ENCODE data around the gene HEATR3.

HEATR3 gene

DNA sequence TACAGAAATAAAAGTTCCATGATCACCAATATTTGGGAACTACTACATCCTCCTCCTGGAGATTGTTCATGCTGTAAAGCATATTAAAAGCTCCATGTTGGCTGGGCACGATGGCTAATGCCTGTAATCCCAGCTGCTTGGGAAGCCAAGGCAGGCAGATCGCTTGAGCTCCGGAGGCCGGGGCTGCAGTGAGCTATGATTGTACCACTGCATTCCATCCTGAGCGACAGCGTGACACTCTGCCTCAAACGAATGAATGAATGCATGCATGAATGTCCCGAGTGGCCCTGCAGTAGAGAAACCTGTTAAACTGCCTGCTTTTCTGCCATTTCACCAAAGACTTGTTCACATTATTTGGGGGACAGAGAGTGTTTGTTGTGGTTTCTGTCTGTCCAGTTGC lies 25.8 kb upstream of the HEATR3 start:
- TF ChIP-seq, protein P1, sequence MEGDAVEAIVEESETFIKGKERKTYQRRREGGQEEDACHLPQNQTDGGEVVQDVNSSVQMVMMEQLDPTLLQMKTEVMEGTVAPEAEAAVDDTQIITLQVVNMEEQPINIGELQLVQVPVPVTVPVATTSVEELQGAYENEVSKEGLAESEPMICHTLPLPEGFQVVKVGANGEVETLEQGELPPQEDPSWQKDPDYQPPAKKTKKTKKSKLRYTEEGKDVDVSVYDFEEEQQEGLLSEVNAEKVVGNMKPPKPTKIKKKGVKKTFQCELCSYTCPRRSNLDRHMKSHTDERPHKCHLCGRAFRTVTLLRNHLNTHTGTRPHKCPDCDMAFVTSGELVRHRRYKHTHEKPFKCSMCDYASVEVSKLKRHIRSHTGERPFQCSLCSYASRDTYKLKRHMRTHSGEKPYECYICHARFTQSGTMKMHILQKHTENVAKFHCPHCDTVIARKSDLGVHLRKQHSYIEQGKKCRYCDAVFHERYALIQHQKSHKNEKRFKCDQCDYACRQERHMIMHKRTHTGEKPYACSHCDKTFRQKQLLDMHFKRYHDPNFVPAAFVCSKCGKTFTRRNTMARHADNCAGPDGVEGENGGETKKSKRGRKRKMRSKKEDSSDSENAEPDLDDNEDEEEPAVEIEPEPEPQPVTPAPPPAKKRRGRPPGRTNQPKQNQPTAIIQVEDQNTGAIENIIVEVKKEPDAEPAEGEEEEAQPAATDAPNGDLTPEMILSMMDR (IDR thresholded peaks at IDR 0.05; ENCODE audit: low read depth, low read length), result no peak
- no peak for DNase-seq (ENCODE audit: extremely low read depth, low read depth)

DNA sequence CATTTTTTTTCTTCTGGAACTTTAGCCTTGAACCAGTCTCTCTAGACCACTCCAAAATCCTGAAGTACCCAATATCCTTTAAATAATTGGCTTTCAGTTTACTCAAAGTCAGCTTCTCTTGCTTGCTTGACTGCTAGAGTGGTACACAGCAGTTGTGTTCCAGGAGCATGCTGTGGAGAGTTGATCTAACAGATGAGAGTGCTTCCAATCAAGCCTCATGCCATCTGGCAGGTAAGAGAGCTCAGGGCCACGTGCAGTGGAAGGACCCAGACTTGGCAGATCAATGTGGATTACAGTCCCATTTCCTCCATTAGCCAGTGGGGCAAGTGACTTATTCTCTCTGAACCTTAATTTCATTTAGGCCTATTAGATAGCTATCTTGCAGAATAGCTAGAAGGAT lies 25.1 kb upstream of the HEATR3 start:
- TF ChIP-seq, protein P1 (IDR thresholded peaks at IDR 0.05; ENCODE audit: low read depth, low read length), result no peak
- DNase-seq (ENCODE audit: extremely low read depth, low read depth), result no peak

DNA sequence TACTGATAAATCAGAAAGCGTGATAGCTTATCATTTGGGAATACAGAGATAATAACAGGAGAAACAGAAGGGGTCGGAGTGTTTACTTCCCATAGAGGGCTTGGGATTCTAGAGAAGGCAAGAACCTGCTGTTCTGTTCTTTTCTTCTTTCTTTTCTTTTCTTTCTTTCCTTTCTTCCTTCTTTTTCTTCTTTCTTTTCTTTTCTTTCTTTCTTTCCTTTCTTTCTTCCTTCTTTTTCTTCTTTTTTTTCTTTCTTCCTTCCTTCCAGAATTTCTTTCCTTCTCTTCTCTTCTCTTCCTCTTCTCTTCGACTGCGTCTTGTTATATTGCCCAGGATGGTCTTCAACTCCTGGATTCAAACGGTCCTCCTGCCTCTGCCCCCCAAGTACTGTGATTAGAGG lies 22.4 kb upstream of the HEATR3 start:
- TF ChIP-seq, protein P1 (IDR thresholded peaks at IDR 0.05; ENCODE audit: low read depth, low read length), result no peak
- DNase-seq (ENCODE audit: extremely low read depth, low read depth), result no peak

DNA sequence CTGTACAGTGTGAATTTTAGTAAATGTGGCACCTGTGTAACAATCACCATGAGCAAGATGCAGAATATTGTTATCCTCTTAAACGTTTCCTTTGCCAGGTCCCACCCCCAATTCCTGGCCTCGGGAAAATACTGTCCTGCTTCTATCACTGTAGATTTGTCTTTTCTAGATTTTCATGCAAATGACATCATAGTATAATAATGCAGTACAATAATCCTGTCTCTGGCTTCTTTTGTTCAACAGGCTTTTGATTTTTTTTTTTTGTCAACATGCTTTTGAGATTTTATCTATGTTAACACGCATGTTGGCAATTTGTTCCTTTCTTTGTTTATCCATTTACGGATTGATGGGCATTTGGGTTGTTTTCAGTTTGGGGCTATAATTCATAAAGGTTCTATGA lies 20.4 kb upstream of the HEATR3 start:
- TF ChIP-seq, protein P1 (IDR thresholded peaks at IDR 0.05; ENCODE audit: low read depth, low read length), result no peak
- DNase-seq (ENCODE audit: extremely low read depth, low read depth), result no peak

DNA sequence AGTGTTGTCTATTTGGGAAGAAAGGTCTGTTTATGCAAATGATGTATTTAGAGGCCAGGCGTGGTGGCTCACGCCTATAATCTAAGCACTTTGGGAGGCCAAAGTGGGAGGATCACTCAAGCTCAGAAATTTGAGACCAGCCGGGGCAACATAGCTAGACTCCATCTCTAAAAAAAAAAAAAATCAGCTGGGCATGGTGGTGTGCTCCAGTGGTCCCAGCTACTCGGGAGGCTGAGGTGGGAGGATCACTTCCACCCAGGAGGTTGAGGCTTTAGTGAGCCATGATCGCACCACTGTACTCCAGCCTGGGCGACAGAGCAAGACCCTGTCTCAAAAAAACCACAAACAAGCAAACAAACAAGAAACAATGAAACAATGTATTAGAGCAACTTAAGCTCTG lies 18.9 kb upstream of the HEATR3 start:
- TF ChIP-seq, protein P1 (IDR thresholded peaks at IDR 0.05; ENCODE audit: low read depth, low read length), result no peak
- DNase-seq (ENCODE audit: extremely low read depth, low read depth), result no peak

DNA sequence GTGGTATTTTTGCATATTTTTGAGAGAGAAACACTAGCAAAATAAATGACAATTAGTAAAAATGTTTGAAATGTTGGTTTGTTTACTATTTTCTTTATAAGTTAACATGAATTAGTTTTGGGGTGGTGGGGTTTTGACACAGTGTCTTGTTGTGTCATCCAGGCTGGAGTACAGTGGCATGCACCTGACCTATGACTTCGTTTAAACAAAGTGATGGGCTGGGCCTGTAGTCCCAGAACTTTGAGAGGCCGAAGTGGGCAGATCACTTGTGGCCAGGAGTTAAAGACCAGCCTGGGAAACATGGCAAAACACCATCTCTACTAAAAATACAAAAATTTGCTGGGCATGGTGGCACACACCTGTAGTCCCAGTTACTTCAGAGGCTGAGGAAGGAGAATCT lies 17.9 kb upstream of the HEATR3 start:
- TF ChIP-seq, protein P1 (IDR thresholded peaks at IDR 0.05; ENCODE audit: low read depth, low read length), result no peak
- no peak for DNase-seq (ENCODE audit: extremely low read depth, low read depth)

DNA sequence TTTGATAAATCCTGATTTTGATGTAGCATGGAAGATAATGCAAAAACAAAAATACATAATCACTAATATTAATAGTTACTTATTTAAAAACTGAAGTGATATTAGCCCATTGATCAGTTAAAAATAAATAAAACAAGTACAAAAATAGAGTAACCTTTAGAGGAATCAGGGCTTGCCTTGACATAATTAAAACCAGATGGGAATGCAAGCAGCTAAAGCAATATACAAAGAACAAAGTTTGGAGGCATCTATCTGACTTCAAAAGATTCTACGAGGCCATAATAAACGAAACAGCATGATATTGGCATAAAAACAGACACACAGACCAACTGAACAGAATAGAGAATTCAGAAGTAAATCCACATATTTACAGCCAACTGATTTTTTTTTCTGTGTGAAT lies 15.0 kb upstream of the HEATR3 start:
- TF ChIP-seq, protein P1 (IDR thresholded peaks at IDR 0.05; ENCODE audit: low read depth, low read length), result no peak
- peak; percentile 4 for DNase-seq (ENCODE audit: extremely low read depth, low read depth)

Data from AG09319 (cell line).